ENCODE measurements around the gene ULK3.

- TF ChIP-seq POLR2A (IDR thresholded peaks at IDR 0.05), result no peak
- no peak for TF ChIP-seq CTCF (IDR thresholded peaks at IDR 0.05 in 4 of 5, conservative IDR thresholded peaks at IDR 0.05 in 1 of 5)
Measured at GRCh38 chr15:74838137-74838516, 4.8 kb downstream of the ULK3 start.
